ENCODE data around the gene MT1B. TPM values are rescaled to one million over a fixed set of nuclear protein-coding genes. Genes with fewer than 3 reads are reported as not detected.

The MT1B gene
- total RNA-seq, 4 donors from 2014 or later: not detected

- WGBS, 2 donors: 67% methylated on average over 1 of the region's 1 CpG; no CpG with 5 or more reads in 1 of the 2 donors
Observed at GRCh38 chr16:56695246-56695645, 43.6 kb downstream of the MT1B start.

DNA sequence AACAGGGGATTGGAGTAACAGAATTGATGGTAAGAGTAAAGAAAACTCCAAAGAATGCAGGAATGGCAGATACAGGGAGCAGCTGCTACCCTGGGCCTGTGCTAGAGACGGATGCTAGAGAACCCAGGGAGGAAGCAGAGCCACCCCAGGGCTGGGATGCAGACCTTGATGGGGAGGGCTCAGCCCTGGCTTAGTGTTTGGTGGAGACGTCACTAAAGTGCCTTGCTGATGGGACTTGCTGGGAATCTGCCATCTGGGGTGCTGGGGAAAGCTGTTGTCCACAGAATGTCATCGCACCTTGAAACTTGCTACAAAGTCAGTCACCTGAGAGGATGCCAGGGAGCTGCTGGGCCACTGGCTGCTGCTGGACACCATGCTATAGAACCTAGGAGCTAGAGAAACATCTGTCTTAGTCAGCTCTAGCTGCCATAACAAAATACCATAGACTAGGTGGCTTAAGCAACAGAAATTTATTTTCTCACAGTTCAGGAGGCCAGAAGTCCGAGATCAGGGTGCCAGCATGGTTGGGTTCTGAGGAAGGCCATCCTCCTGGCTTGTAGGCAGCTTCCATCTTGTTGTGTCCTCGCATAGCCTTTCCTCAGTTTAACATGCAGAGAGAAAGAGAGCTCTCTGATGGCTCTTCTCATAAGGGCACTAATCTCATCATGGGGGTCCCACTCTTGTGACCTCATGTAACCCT, 45.9 kb downstream of the MT1B start:
- Histone ChIP-seq H3K27me3 (no peaks in the 10 kb centered on the region), H3K27ac (no peak overlapping the region), H3K9me3 (peaks cover 0 to 9% (median 0%) of the 10 kb centered on the region in 4 donors), H3K36me3 (no peaks in the 10 kb centered on the region), H3K4me3 (no peak overlapping the region), H3K4me1 (peaks cover 0 to 11% (median 0%) of the 10 kb centered on the region in 4 donors)
- WGBS, 2 donors: 88 to 94% methylated on average over 5 of the region's 5 CpGs
- TF ChIP-seq EP300 (IDR thresholded peaks at IDR 0.05) (no peak), POLR2A (IDR thresholded peaks at IDR 0.05) (no peak), CTCF (IDR thresholded peaks at IDR 0.05) (no peak)
- DNase-seq (ENCODE audit: low spot score in 2 of 2): no peak

More at GRCh38 chr16:56695246-56695645, 43.6 kb downstream of the MT1B start:
- Histone ChIP-seq H3K36me3 (no peaks in the 10 kb centered on the region), H3K9me3 (peaks cover 0 to 9% (median 0%) of the 10 kb centered on the region in 4 donors), H3K27ac (no peak overlapping the region), H3K27me3 (no peaks in the 10 kb centered on the region), H3K4me1 (no peaks in the 10 kb centered on the region), H3K4me3 (no peak overlapping the region)
- DNase-seq (ENCODE audit: low spot score in 2 of 2): no peak
- no peak for TF ChIP-seq CTCF (IDR thresholded peaks at IDR 0.05)
- TF ChIP-seq POLR2A (IDR thresholded peaks at IDR 0.05): no peak
- no peak for TF ChIP-seq EP300 (IDR thresholded peaks at IDR 0.05)

DNA sequence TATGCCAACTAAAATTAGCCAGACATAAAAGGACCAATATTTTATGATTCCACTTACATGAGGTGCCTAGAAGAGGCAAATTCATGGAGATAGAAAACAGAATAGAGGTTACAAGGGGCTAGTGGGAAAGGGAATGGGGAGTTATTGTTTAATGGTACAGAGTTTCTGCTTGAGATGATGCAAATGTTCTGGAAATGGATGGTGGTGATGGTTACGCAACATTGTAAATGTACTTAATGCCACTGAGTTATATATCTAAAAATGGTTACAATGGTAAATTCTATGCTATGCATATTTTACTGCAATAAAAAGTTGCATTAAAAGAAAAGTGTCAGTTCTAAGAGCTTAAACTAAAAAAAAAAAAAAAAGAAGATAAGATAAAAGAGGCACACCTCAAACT, 48.5 kb downstream of the MT1B start:
- no peak for DNase-seq (ENCODE audit: low spot score in 2 of 2)
- Histone ChIP-seq H3K4me1 (peaks cover 0 to 12% (median 0%) of the 10 kb centered on the region in 4 donors), H3K4me3 (no peak overlapping the region), H3K36me3 (no peaks in the 10 kb centered on the region), H3K27ac (no peak overlapping the region), H3K9me3 (peaks cover 0 to 9% (median 0%) of the 10 kb centered on the region in 4 donors), H3K27me3 (no peaks in the 10 kb centered on the region)
- WGBS, 2 donors: 37 to 53% methylated on average over 1 of the region's 1 CpG
- TF ChIP-seq POLR2A (IDR thresholded peaks at IDR 0.05) (no peak), EP300 (IDR thresholded peaks at IDR 0.05) (no peak), CTCF (IDR thresholded peaks at IDR 0.05) (no peak)

DNA sequence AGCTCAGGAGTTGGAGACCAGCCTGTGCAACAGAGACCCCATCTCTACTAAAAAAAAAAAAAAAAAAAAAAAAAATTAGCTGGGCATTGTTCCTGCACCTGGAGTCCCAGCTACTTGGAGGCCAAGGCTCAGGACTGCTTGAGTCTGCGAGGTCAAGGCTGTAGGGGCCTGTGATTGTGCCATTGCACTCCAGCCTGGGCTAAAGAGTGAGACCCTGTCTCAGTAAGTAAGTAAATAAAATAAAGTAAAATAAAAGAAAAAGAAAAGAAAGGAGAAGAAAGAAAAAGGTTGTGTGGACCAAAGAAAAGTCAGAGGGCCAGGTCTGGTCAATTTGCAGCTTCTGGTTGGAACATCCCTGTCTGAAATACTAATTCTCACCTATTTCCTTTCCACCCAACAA, 48.9 kb downstream of the MT1B start:
- 88 to 100% methylated on average over 1 of the region's 1 CpG for WGBS, 2 donors

More for the DNA sequence above, 48.9 kb downstream of the MT1B start:
- no peaks in the 10 kb centered on the region for H3K36me3 ChIP-seq
- no peaks in the 10 kb centered on the region for H3K27me3 ChIP-seq
- TF ChIP-seq EP300 (IDR thresholded peaks at IDR 0.05) (no peak), CTCF (IDR thresholded peaks at IDR 0.05) (no peak), POLR2A (IDR thresholded peaks at IDR 0.05) (no peak)
- no peak overlapping the region for H3K4me3 ChIP-seq
- no peak overlapping the region for H3K27ac ChIP-seq
- no peak for DNase-seq (ENCODE audit: low spot score in 2 of 2)
- peaks cover 0 to 12% (median 0%) of the 10 kb centered on the region in 4 donors for H3K4me1 ChIP-seq
- H3K9me3 ChIP-seq: peaks cover 0 to 9% (median 0%) of the 10 kb centered on the region in 4 donors
